Central memory CD4-positive, alpha-beta T cell (primary cell): ENCODE data around the gene SHKBP1.

Source experiments
- DNase-seq: peaks from one replicate; pipeline ENCODE4 v3.0.0; 2022

SHKBP1 gene

DNA sequence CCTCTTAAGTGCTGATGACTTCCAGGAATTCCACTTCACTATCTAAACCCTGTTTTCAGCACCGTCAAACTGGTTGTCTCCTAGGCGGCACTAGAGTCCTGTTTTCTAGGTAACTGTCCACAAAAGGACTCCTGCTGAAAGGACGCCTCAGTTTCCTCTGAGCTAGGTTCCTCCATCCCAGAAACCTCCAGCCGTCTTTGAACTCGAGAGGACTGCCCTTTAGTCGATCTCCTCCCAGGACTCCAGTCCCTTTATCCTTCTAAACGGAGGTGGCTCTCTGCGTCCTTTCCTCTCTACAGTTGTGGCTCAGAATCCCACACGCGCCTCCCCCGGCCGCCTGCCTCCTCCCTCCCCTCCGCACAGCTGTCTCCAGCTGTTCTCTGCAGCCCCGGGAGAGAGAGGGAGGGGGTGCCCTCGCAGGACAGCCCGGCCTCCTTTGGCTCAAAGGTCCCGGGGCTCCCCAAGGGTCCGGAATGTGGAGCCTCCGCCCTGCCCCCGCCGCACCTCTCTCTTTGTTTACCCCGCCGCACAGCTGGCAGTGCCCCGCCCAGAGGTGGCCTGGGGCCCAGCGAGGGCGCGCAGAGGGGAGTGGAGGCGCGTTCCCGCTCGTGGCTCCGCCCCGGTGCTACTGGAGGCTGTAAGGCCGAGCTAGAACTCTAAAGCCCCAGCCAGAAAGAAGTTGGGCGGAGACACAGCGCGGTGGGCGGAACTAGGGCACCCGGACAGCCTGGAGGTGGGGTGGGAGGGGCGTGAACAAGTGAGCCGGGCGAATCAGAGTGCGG, 26.9 kb downstream of the SHKBP1 start:
- DNase-seq, result peak; percentile 96

DNA sequence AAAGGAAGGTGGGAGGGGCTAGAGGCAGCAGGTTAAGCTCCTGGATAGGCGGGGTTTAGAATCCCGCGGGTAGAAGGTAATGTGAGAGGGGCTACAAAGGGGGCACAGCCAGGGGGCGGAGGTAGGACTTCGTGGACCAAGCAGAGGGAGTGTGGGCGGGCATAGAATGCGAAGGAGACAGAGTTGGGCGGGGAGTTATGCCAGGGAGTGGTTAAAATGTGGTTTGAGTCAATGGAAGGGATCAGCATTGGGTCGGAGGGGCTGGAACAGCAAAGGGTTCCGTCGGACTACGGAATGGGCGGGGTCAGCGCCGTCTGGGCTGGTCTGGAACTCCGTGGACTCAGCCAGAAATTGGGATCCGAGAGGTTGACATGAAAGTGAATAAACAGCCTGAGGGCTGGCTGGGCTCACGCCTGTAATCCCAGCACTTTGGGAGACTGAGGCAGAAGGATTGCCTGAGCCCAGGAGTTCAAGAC, 27.5 kb downstream of the SHKBP1 start:
- no peak for DNase-seq

- DNase-seq, result no peak
These were observed 28.1 kb downstream of the SHKBP1 start for GRCh38 chr19:40604647-40605215.

- DNase-seq, result peak; percentile 88
These were observed 28.7 kb downstream of the SHKBP1 start for GRCh38 chr19:40605216-40605971.

GRCh38 chr19:40607311-40608239, 30.9 kb downstream of the SHKBP1 start:
- no peak for DNase-seq

DNA sequence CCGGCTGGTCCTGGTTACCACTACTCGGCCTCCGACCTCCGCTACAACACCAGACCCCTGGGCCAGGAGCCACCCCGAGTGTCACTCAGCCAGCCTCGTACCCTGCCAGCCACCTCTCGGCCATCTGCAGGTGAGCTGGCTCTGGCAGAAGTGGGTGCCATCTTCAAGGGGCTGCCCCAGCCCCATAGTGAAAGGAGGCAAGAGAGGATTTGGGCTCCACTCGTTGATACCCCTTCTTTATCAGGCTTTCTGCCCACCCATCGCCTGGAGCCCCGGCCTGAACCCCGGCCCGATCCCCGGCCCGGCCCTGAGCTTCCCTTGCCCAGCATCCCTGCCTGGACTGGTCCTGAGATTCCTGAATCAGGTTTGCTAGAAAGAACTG, 31.6 kb downstream of the SHKBP1 start:
- no peak for DNase-seq

- DNase-seq, result no peak
These were observed 32.3 kb downstream of the SHKBP1 start for GRCh38 chr19:40608957-40609356.

DNA sequence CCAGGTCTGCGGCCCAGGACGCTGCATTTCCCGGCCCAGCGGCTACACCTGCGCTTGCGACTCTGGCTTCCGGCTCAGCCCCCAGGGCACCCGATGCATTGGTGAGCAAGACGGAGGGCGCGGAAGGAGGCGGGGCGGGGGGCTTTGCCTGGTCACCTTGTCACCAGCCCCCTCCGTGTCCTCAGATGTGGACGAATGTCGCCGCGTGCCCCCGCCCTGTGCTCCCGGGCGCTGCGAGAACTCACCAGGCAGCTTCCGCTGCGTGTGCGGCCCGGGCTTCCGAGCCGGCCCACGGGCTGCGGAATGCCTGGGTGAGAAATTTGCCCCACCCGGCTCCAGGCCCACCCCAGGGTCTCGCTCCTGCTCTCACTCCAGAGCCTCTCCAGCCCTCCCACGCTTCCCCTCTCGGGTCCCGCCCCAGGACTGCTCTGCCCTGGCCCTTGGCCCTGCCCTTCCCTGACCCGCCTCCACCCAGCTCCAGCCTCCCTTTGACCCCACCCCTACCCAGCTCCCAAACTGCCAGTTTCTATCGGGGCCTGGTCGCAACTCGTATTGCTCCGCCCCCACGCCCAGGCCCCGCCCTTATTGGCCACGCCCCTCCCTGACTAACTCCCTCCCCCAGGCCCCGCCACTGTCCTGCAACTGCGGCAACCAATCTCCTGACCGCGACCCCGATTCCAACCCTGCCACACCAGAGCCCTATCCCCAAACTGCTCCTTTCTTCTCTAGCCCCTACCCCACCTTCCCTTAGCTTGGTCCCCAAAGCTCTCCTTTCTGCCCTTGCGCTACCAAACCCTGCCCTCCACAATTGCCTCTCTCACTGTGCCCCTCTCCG, 33.1 kb downstream of the SHKBP1 start:
- DNase-seq, result peak; percentile 75

- peak; percentile 81 for DNase-seq
These were observed 33.9 kb downstream of the SHKBP1 start for GRCh38 chr19:40610396-40611064.

- DNase-seq, result peak; percentile 48
These were observed 34.4 kb downstream of the SHKBP1 start for GRCh38 chr19:40611096-40611495.

DNA sequence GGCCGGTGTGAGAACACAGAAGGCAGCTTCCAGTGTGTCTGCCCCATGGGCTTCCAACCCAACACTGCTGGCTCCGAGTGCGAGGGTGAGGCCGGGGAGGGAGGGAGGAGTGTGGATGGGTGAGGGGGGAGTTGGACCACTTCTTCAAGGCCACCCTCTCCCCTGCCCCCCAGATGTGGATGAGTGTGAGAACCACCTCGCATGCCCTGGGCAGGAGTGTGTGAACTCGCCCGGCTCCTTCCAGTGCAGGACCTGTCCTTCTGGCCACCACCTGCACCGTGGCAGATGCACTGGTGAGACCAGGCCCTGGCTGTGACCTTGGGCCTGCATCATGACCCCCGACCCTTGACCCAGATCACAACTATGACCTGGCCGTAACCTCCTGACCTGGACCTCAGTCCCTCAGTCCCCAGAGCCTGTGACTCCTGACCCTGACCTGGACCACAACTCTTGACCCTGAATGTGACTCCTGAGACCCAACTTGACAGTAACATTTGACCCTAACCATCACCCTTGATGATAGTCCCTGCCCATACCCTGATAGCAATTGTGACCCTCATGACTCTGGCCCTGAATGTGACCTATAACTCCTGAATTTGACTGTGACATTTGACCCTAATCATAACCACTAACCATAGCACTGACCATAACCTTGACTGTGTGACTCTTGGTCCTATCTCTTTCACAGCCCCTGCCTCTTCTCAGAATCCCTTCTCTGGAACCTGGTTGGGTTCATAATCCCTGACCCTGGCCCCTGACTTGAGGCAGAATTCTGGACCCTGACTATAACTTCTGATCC, 35.4 kb downstream of the SHKBP1 start:
- DNase-seq, result no peak

- peak; percentile 39 for DNase-seq
These were observed 36.4 kb downstream of the SHKBP1 start for GRCh38 chr19:40612831-40613689.

- peak; percentile 78 for DNase-seq
These were observed 37.3 kb downstream of the SHKBP1 start for GRCh38 chr19:40613690-40614621.

GRCh38 chr19:40614622-40615411, 38.1 kb downstream of the SHKBP1 start:
- peak; percentile 54 for DNase-seq

GRCh38 chr19:40616178-40616577, 39.5 kb downstream of the SHKBP1 start:
- DNase-seq, result no peak

GRCh38 chr19:40616941-40617340, 40.3 kb downstream of the SHKBP1 start:
- DNase-seq, result no peak

DNA sequence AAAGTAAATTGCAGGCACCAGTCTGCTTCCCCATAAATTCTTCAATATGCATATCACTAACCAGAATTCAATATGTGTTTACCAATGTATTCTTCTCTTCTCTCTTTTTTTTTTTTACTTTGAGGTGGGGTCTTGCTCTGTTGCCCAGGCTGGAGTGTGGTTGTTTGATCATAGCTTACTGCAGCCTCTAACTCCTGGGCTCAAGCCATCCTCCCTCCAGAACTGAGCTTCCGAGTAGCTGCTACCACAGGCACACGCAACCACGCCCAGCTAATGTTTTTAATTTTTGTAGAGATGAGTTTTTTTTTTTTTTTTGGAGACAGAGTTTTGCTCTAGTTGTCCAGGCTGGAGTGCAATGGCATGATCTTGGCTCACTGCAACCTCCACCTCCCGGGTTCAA, 41.3 kb downstream of the SHKBP1 start:
- DNase-seq, result no peak
